Activated CD4-positive, alpha-beta T cell treated with anti-CD3 and anti-CD28 coated beads, Interleukin-2, amount 50 U/mL, for 24 hours (primary cell): ENCODE measurements around the gene MRPL27.
"Not testable (repeated sequence)": the region's sequence is repeated elsewhere in the genome, so short reads cannot be mapped to it uniquely, and the experiment has no call there.

Experiments used
- DNase-seq, 2 donors: peaks; one replicate each; pipeline ENCODE4 v3.0.0-alpha.2; 2020; ENCODE audit warnings: low read depth in 1 of 2, low spot score in 1 of 2

The MRPL27 gene

DNA sequence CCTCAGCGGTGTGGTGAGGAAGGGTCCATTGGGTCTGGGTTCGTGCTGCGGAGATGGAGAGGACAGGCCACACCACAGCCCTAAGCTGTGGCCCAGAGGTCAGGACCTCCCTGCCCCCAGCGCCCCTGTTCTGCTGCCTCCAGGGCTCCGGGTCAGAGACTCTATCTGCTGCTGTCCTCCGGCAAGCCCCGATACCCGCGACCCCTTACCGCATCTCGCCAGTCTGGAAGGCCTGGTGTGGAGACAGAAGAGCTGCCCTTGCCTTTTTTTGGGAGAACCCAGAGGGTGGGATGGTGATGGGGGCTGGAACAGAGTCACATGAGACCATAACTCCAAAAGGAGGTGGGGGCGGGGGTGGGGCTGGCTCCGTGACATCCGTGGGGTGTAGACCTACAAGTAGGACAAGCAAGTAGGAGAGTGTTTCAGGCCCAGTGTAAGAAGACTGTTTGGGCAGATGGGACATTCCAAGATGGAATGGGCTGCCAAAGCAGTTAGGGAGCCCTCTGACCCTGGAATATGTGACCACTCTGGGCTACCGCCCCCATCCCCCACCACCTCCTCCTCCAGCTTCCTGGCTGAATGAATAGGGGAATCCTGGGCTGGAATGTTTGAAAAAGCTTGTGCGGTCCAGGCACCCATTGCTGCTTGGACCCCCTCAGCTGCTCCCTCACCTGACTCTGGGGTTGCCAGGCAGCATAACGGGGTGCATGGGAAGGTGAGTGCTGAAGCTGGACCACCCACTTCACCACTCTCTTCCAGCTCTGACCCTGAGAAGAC is 25.7 kb downstream of the MRPL27 start:
- DNase-seq, result no peak

DNA sequence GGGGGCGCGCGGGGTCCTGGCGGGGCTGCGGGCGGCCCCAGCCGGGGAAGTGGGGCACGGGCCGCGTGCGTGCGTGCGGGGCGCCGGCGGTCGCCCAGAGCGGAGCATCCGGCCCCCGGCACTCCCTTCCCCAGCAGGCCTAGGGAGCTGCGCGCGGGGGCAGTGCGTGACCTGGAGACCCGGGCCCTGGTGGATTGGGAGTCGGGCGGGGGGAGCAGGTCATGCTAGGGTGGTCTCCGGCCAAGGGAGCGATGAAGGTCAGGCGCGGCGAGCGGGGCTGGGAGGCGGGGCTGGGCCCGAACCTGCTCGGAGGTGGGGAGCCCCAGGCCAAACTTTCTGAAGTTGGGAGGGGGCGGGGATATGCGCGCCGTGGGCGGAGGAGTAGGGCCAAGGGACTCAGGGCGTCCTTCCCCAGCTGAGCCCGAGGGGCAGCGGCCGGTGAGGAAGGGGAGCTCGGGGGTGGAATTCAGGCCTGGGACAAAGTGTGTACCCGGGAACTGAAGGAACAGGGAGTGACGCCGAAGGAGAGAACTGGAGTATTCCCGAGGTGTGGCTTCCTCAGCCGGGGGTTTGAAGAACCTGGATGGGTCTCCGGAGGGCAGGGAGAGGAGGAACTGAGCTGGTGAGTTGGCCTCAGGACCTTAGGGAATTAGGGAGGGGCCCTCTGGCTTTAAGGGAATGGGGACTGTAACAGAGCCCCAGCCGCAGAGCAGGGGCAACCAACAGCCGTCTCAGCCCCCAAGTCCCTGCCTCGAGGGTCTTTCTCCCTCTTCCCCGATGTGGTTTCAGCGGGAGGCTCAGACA is 26.5 kb downstream of the MRPL27 start:
- peak; percentile 19 to 22 for DNase-seq

DNA sequence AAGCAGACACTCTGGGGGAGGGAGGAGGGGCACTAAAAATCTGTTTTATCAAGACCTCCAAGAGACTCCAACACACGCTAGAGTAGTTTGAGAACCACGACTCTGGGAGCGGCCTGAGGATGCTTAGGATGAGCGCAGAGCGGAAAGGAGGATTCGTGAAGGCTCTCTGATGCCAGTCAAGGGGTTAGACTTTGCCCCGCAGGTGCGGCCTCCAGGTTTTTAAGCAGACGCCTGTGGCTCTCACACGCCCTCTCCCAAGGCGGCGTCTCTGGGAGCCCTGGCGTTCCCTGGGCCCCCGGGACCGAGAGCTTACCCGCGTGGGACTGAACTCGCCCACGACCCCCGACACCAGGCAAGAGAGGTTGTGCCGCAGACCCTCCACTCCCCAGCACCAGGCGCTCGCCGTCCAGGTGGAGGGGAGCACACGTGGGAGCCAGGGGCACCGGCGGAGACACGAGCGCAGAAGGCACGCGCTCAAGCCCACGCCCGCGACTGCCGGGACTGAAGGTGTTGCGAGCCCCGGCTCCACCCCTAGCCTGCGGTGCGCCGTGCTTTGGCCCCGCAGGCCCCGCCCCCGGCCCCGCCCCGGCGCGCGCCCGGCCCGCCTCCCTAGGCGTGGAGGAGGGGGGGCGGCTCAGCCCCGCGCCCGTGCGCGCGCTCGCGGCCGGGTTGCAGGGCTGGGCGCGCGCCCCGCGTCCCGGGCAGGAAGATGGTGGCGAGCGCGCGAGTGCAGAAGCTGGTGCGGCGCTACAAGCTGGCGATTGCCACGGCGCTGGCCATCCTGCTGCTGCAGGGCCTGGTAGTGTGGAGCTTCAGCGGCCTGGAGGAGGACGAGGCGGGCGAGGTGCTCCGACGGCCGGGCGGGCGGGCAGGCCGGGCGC is 27.3 kb downstream of the MRPL27 start, which contains the start of gene XYLT2:
XYLT2 (plus strand) TSS at position 695 of the 881 bp plus-strand sequence; CDS start at position 710, 15 bp downstream.
- peak; percentile 78 to 82 for DNase-seq

DNA sequence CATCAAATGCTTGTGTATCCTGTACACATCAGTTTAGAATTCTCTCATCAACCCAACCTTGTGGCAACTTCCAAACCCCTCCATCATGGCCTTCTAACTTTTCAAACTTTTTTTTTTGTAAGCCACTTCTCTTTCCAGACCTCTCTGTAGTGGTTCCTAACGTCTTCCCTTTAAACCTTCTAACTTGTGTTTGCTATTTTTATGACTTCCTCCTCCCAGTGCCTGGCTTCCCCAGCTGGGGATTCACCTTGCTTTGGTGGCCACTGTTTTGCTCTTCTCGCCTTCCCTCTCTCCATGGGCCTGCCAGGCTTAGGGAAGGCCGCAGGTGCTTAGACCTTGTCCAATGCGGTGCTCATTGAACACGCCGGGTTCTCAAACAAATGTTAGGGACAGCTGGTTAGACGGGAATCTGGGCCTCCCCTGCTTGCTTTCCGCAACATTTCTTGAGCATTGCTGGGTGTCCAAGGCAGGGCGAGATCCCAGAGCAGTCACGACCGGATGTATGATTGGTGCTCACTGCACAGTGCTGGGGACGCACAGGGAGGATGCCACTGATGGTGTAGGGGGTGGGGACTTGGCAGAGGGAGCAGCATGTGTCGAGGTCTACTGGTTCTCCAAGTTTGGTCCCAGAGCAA is 28.1 kb downstream of the MRPL27 start:
- DNase-seq, result no peak

DNA sequence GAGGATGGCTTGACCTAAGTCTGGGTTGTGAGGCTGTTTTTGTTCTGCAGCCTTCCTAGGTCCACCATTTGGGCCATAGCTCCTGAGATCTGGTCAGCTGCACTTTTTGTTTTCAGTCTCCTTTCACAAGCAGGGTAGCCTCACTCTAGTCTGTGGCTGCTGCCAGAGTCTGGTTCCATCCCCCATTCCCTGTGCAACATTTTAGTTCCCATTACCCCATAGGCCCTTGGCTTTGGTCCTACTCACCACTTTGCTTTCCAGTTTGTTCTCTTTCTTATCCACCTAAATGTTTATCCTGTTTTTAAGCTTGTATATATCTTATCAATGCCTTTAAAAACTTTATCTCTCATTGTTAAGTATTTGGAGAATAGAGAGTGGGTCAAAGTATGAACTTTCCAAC is 33.6 kb downstream of the MRPL27 start:
- no peak for DNase-seq

DNA sequence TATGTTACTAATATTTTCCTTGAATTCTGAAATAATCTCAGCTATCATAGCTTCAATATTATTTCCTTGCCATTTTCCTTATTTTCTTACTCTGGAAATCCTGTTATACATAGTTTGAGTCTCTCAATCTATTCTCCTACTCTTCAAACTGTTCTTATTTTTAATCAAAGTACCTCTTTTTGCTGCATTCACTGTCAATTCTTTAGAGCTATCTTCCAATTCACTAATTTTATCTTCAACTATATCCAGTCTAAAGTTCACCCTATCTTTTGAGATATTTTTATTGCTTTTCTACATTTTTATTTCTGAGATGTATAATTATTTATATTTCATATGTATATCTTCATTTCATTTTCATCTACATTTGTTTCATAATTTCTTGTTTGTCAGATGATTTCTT is 34.3 kb downstream of the MRPL27 start:
- DNase-seq, result no peak

DNA sequence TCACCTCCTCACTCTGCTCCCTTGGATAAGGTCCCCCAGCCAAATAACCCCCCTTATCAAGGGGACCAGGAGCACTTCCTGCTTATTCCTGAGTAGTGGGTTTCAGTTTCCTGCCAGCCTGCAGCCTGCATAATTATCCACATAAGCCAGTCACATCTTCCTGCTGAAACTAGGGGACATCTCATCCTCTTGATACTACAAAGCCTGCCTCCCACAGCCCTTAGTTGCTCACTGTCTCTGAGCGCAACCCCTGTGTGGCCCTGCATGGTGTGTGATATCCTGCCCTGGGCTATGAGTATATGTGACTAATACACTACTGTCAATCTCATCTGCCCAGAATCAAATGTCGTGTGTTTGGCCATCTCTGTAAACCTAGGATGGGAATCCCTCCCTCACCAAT is 35.0 kb downstream of the MRPL27 start:
- no peak for DNase-seq

DNA sequence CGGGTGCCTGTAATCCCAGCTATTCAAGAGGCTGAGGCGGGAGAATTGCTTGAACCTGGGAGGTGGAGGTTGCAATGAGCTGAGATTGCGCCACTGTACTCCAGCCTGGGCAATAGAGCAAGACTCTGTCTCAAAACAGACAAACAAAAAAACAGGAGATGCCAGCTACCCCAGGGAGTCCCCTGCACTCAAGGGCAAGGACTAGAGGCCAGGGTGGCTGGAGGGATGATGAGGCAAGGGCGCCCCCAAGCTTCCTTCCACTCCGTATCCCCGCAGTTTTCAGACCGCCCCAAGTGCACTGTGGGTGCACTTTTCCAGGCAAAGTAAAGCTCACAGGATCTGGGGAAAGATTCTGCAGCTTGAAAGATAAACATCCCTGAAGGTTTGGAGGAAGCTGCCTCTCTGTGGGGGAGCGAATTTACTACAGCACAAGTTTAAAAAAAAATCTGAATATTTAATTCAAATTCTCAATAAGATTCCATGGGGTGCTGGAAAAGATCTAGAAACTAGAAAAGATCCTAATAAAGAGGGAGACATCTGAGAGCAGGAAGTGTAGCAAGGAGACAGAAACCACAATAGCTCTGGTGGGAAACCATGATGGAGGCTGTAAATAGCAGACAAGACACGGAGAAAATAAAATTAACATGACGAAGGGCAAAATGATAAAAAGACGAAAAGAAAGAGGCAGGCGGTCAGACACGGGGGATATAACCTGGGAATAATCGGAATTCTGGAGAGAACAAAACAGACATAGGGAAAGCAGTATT is 39.5 kb downstream of the MRPL27 start:
- DNase-seq, result not testable (repeated sequence)

DNA sequence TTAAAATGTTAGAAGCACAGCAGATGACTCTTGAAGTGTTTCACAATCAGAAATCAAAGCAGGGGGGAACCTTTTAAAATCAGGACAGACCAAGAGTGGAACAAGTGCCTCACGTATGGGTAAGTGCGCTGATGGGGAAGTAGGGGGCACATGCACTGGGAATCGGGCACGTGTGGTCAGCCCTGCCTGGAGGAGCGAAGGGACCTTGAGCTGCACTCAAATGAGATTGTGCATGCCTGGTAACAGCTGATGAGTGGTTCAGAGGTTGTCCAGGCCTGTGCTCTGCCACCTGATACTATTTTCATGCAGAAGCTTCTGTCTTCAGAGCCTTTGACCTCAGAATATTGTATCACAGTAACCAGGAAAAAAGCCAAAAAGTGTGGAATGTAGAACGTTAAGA is 40.8 kb downstream of the MRPL27 start:
- DNase-seq, result no peak

DNA sequence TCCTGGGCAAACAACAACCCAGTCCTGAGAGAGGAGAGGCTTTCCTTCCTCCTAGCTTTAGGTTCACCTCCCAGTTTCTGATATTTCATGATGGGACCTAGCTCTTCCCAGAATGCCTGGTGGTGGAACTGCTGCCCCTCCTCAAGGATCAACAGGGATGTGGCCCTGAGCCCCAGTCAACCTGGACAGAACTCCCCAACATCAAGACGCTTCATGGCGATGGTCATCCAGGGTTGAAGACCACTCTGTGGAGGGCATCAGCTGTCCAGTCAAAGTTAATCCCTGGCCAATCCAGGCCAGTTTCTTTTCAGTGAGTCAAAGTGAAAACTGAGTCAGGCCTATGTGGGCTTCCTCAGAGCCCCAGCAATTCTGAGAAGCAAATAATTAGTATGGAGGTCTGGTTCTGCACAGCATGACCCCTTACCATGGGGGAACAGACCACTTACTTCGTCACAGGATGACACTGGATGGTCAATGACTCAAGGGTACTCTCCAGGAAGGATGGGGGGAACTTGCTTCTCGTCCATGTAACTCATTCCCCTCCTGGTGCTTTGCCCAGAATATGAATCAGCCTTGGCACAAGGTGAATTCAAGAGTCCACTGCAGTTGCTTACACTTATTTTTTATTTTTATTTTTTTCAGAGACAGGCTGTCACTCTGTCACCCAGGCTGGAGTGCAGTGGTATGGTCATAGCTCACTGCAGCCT is 41.7 kb downstream of the MRPL27 start:
- DNase-seq, result no peak

DNA sequence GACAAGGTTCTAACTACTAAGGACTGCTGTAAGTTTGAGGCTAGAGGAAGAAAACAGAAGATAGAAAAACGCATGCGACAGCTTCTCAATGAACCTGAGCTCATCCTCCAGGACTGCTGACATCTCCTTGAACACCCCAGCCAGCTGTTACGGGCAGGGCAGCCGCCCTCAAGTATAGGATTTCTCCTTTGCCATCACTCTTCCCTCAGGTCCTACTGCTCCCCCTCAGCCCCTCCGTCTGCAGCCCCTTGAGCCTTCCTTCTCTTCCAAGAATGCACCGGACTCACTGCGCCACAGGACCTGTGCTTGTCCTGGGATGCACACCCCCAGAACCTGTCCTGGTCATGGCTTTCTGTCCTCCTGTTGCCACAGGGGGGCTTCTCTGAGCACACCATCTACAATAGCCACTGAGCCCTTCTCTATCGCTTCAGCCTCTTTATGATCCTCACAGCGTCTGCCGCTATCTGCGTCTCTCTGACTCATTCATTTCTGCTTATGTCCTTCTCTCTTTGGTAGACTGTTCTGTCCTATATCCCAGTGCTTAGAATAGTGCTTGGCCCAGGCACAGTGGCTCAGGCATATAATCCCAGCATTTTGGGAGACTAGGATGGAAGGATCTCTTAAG is 42.7 kb downstream of the MRPL27 start:
- no peak for DNase-seq

DNA sequence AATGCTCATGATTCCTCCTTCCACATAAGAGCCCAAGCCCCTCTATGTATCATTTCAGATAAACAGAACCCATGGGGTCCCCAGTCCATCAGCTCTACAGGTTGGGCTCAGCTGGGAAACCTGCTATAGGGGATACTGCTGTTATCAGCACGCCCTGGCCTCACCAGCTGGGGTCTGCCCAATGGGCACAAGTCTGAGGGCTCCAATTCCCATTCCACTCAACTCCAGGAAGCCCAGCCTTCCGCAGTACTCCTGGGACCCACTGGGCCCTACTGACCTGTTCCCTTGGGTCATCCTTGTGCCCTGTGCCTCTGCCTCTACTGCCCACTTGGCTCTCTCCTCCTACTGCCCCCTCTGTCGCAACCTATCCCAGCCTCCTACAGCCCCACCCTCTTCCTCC is 43.3 kb downstream of the MRPL27 start:
- no peak for DNase-seq

DNA sequence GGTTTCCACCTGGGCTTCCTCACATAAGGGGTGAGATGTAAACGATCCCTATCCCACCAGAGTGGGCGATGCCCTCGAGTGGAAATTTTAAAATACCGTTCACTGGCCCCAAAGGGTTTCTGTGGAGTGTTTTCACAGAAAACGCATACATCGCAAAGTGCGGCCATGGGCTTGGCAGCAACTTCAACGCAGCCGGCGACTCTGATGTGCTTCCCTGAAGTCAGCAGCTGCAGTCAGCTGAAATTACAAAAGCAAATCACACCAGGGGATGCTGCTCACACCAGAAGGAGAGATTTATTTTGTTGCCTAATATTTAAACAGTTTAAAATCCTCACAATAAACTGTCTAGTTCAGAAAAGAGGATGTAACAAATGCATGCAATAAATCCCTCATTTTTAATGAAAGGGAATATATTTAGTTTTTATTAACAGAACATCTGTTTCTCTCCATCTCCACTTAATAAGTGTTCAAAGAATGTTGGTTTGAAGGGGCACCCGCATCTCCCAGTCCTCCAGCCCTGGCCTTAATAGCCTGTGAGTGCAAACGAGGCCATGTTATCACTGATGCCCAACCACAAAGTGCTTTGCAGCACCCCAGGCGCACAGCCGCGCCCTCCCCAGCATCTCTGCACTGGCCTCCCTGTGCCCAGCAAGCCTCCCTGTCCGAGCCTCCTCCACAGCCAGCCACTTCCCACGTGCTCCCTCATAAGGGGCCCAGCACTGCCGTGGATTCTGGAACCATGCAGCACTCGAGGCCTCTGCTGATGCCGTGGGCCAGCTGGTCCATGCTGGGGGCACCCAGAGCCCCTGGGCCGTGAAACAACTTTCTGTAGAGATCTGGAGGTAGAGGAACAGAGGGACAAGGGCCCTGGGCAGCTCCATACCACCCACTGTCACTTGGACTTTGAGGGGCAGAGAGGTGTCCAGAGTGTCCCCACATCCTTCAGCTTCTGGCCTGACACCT is 44.3 kb downstream of the MRPL27 start:
- DNase-seq, result no peak

DNA sequence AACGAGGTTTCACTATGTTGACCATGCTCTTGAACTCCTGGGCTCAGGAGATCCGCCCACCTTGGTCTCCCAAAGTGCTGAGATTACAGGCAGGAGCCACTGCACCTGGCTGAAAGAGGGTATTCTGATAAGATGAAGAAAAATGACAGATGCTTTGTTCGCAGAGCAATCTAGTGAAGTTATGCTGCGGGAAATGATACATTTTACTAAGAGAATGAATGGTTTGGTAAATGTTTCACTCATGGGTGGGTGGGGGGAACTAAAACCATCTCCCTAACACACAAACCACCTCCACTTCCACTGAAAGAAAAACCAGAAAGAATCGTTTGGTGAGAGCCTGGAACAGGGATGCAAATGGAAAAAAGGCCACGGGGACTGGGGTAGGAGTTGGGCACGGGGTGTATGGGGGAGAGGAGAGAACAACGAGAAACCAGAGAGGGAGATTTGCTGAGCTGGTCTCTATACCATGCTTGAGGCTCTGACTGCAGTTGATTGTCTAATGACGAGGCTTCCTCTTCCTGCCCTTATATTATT is 46.1 kb downstream of the MRPL27 start:
- DNase-seq, result no peak

DNA sequence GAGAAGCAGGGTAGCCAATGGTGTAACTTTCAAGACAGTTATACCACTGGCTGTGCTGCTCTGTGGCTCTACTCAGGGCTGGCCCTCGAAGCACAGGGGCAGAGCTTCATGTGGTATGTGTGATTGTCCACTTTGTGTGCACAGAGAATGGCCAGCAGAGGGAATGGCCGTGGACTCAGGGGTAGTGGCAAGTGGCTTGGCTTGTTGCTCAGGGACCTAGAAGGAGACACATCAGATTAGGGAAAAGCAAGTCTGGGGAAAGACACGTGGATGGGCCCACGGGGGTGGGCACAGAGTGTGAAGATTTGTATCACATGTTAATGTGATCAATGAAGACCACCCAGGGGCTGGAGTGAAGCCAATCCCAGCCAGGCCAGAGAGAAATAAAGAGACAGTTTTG is 47.1 kb downstream of the MRPL27 start:
- no peak for DNase-seq

DNA sequence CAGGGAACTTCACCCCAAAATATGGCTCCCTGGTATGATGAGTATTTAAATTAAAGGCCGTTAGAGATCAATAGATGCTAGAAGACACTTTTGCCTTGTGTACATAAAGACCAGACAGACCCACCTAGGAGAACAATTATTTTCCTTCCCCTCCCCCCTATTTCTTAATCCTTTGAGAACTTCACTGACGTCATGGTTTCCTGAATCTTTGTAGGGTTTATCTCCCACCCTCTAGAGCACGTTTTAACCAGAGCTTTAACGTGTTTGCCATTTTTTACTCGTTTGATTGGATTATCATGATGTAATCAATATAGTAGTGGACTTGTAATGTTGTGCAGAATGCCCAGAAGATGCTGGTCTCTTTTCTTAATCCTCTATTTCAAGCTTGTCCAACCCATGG is 49.9 kb downstream of the MRPL27 start:
- no peak for DNase-seq

DNA sequence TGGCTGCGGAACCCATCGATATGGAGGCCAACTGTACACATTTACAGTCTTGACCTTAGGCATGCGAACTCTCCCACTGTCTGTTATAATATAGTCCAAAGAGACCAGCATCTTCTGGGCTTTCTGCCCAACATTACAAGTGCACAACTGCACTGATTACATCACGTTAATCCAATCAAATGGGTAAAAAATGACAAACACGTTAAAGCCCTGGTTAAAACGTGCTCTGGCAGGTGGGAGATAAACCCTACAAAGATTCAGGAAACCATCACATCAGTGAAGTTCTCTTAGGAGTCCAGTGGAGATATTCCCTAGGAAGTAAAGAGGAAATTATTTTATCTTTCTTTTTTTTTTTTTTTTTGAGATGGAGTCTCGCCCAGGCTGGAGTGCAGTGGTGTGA is 50.7 kb downstream of the MRPL27 start:
- DNase-seq, result no peak
